Liver (tissue), 9 donors: ENCODE data around the gene SCP2. TPM values are rescaled to one million over a fixed set of nuclear protein-coding genes. Genes with fewer than 3 reads are reported as not detected.

ENCODE experiments used
- DNase-seq: peaks from one replicate; pipeline ENCODE4 v3.0.0-alpha.2; 2017; ENCODE audit warnings: low spot score
- H3K27ac ChIP-seq, 2 donors: one replicate each; pipeline ENCODE4 v1.7.0; 2013; ENCODE audit warnings: inconsistent platforms in 2 of 2, low read length in 2 of 2, control low read depth in 1 of 2, low read depth in 1 of 2, mild to moderate bottlenecking in 1 of 2
- H3K27me3 ChIP-seq, 4 donors: one replicate each; pipeline versions ENCODE4 v1.6.1 to v1.7.0; 2013; ENCODE audit warnings: low read length in 3 of 4, inconsistent platforms in 1 of 4, mild to moderate bottlenecking in 1 of 4, moderate library complexity in 1 of 4; ENCODE audit not compliant: control insufficient read depth in 4 of 4, insufficient read depth in 4 of 4
- H3K36me3 ChIP-seq, 4 donors: one replicate each; pipeline versions ENCODE4 v1.6.1 to v1.7.0; 2013; ENCODE audit warnings: low read length in 3 of 4, mild to moderate bottlenecking in 3 of 4, low read depth in 1 of 4, moderate library complexity in 1 of 4; ENCODE audit not compliant: control insufficient read depth in 4 of 4, insufficient read depth in 3 of 4
- H3K4me1 ChIP-seq, 4 donors: one replicate each; pipeline versions ENCODE4 v1.6.1 to v1.7.0; 2013; ENCODE audit warnings: low read length in 3 of 4, mild to moderate bottlenecking in 3 of 4, moderate library complexity in 1 of 4; ENCODE audit not compliant: control insufficient read depth in 4 of 4, insufficient read depth in 4 of 4
- H3K4me3 ChIP-seq, 3 donors: one replicate each; pipeline versions ENCODE4 v1.6.1 to v1.7.0; 2013; ENCODE audit warnings: low read length in 3 of 3, control low read depth in 1 of 3, low read depth in 1 of 3, mild to moderate bottlenecking in 1 of 3
- H3K9ac ChIP-seq, 2 donors: one replicate each; pipeline ENCODE4 v1.7.0; 2013; ENCODE audit warnings: low read length in 2 of 2, mild to moderate bottlenecking in 2 of 2, moderate library complexity in 2 of 2, control low read depth in 1 of 2, low read depth in 1 of 2
- H3K9me3 ChIP-seq, 4 donors: one replicate each; pipeline versions ENCODE4 v1.6.1 to v1.7.0; 2013; ENCODE audit warnings: low read length in 3 of 4; ENCODE audit not compliant: control insufficient read depth in 4 of 4
- ATF3 ChIP-seq: IDR thresholded peaks from 2 replicates; pipeline ENCODE4 v1.6.1; 2016; ENCODE audit warnings: antibody characterized with exemption
- CTCF ChIP-seq: fragments of 150-350 bp; IDR thresholded peaks from 2 replicates; pipeline ENCODE4 v1.5.1; 2017; ENCODE audit warnings: improper control_type of control experiment, low read depth, low read length; ENCODE audit not compliant: missing input control
- EGR1 ChIP-seq, 2 donors: IDR thresholded peaks; 2 replicates each; pipeline ENCODE4 v1.6.1; 2016 to 2018; ENCODE audit warnings: antibody characterized with exemption in 2 of 2, low read depth in 2 of 2
- FOXA1 ChIP-seq: IDR thresholded peaks from 2 replicates; pipeline ENCODE4 v1.6.1; 2016; ENCODE audit warnings: antibody characterized with exemption
- FOXA2 ChIP-seq: IDR thresholded peaks from 2 replicates; pipeline ENCODE4 v1.6.1; 2016; ENCODE audit warnings: antibody characterized with exemption
- GABPA ChIP-seq, 2 donors: IDR thresholded peaks in 1 of 2; conservative IDR thresholded peaks in 1 of 2; 2 replicates each; pipeline ENCODE4 v1.6.1; 2016; ENCODE audit warnings: antibody characterized with exemption in 2 of 2, mild to moderate bottlenecking in 1 of 2, moderate library complexity in 1 of 2
- HNF4A ChIP-seq, 2 donors: conservative IDR thresholded peaks; 2 replicates each; pipeline ENCODE4 v1.6.1; 2016; ENCODE audit warnings: antibody characterized with exemption in 2 of 2, mild to moderate bottlenecking in 2 of 2
- HNF4G ChIP-seq: IDR thresholded peaks from 2 replicates; pipeline ENCODE4 v1.6.1; 2016; ENCODE audit warnings: antibody characterized with exemption
- JUND ChIP-seq, 2 donors: IDR thresholded peaks; 2 replicates each; pipeline ENCODE4 v1.6.1; 2016; ENCODE audit warnings: antibody characterized with exemption in 2 of 2
- MAX ChIP-seq: IDR thresholded peaks from 2 replicates; pipeline ENCODE4 v1.6.1; 2016; ENCODE audit warnings: antibody characterized with exemption
- NR2F2 ChIP-seq: IDR thresholded peaks from 2 replicates; pipeline ENCODE4 v1.6.1; 2016; ENCODE audit warnings: antibody characterized with exemption
- RAD21 ChIP-seq, 2 donors: IDR thresholded peaks; 2 replicates each; pipeline ENCODE4 v1.6.1; 2016; ENCODE audit warnings: antibody characterized with exemption in 2 of 2, mild to moderate bottlenecking in 2 of 2
- REST ChIP-seq: IDR thresholded peaks from 2 replicates; pipeline ENCODE4 v1.6.1; 2016; ENCODE audit warnings: antibody characterized with exemption, mild to moderate bottlenecking
- RXRA ChIP-seq, 2 donors: IDR thresholded peaks; 2 replicates each; pipeline ENCODE4 v1.6.1; 2017 to 2018; ENCODE audit warnings: antibody characterized with exemption in 2 of 2, mild to moderate bottlenecking in 1 of 2
- SP1 ChIP-seq: IDR thresholded peaks from 2 replicates; pipeline ENCODE4 v1.6.1; 2018; ENCODE audit warnings: antibody characterized with exemption, mild to moderate bottlenecking
- TAF1 ChIP-seq: conservative IDR thresholded peaks from 2 replicates; pipeline ENCODE4 v1.6.1; 2016; ENCODE audit warnings: antibody characterized with exemption, mild to moderate bottlenecking
- YY1 ChIP-seq: IDR thresholded peaks from 2 replicates; pipeline ENCODE4 v1.6.1; 2016; ENCODE audit warnings: antibody characterized with exemption, mild to moderate bottlenecking
- ZBTB33 ChIP-seq: IDR thresholded peaks from 2 replicates; pipeline ENCODE4 v1.6.1; 2016; ENCODE audit warnings: antibody characterized with exemption
- WGBS: extraction: QIAGEN DNeasy Blood & Tissue Kit; methylation state at CpG from one replicate; pipeline ENCODE4 v1.1.7; 2013; 5-methylcytosine and 5-hydroxymethylcytosine counted together
- polyA plus RNA-seq, 2 donors: library from polyadenylated mRNA; stranded (reverse) in 1 of 2; unstranded in 1 of 2; fragments of 200-250 nt in 1 of 2; fragments of >200 nt in 1 of 2; fragmentation: Nextera tagmentation in 1 of 2; extraction: Ambion mirVana in 1 of 2; gene quantifications; one replicate each; pipeline versions ENCODE4 v1.2.1 to v1.2.3, GENCODE V29; 2013 to 2015
- total RNA-seq, 2 donors: library from RNA; depleted of rRNA; stranded (reverse); fragments of >200 nt; gene quantifications; one replicate each; pipeline ENCODE4 v1.2.3, GENCODE V29; 2014
- donor health status: healthy.
- donor health status: healthy.
- donor health status: healthy.
- donor health status: healthy.
- donor health status: healthy.

The SCP2 gene
- total and polyA plus RNA-seq, 4 donors: 122 to 811 (median 529) TPM

DNA sequence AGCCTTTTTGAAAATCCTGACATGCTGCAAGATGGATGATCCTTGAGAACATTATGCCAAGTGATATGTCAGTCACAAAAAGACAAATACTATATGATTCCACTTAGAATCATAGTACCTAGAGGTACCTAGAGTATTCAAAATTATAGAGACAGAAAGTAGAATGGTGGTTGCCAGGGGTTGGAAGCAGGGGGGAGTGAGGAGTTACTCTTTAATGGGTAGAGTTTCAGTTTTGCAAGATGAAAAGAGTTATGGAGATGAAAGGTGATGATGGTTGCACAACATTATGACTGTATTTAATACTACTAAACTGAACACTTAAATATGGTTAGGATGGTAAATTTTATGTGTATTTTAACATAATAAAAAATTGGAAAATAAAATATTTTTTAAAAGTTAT is 97.0 kb downstream of the SCP2 start:
- Histone ChIP-seq H3K9me3 (no peaks in the 10 kb centered on the region), H3K27me3 (no peaks in the 10 kb centered on the region), H3K36me3 (peaks cover 0 to 34% (median 15%) of the 10 kb centered on the region in 4 donors), H3K4me1 (peaks cover 8 to 14% (median 10%) of the 10 kb centered on the region in 4 donors), H3K27ac (peak overlapping the region in 1 of 2 donors; percentile 23), H3K9ac (no peak overlapping the region), H3K4me3 (no peak overlapping the region)
- no peak for DNase-seq
- TF ChIP-seq HNF4A (conservative IDR thresholded peaks at IDR 0.05) (no peak), HNF4G (no peak), GABPA (IDR thresholded peaks at IDR 0.05 in 1 of 2, conservative IDR thresholded peaks at IDR 0.05 in 1 of 2) (no peak), ATF3 (no peak), TAF1 (no peak), JUND (IDR thresholded peaks at IDR 0.05) (no peak), FOXA2 (no peak), RAD21 (IDR thresholded peaks at IDR 0.05) (no peak), EGR1 (IDR thresholded peaks at IDR 0.05; ENCODE audit: low read depth in 2 of 2) (no peak), NR2F2 (no peak), CTCF (no peak), SP1 (no peak), MAX (no peak), ZBTB33 (no peak)

DNA sequence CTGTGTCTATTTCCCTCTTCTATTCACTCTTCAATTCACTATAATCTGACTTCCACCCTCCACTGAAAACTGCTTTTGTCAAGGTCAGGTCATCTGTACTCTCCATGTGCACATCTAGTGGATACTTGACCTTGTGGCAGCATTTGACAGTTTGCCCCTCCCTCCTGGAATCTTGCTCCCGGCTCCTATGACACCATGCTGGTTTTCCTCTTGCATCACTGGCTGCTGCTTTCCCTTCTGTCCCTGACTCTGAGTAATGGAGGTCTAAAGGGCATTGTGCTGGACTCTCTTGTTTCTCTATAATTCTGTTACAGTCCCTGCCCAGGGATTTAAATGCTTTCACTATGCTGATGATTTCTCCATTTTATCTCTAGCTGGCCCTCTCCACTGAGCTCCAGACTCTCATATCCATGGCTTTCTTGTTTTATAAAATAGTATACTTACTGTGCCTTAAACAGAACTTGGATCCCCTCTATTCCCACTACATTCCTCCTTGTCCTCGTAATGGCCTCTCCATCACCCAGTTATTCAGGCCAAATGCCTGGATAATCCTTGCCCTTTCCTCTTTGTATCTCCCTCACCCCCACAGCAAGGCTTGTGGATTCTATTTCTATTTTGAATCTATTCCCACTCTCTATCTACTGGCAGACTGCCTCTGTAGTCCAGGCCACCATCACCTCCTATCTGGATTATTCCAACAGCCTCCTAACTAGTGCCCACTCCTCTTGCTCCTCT is 98.1 kb downstream of the SCP2 start:
- Histone ChIP-seq H3K9me3 (no peaks in the 10 kb centered on the region), H3K27ac (peak overlapping the region; percentile 72 to 83), H3K4me3 (no peak overlapping the region), H3K36me3 (peaks cover 3 to 37% (median 21%) of the 10 kb centered on the region in 4 donors), H3K9ac (no peak overlapping the region), H3K4me1 (peaks cover 8 to 14% (median 10%) of the 10 kb centered on the region in 4 donors), H3K27me3 (no peaks in the 10 kb centered on the region)
- WGBS: 54% methylated on average over 2 of the region's 2 CpGs
- peak; percentile 39 for DNase-seq
- TF ChIP-seq EGR1 (IDR thresholded peaks at IDR 0.05; ENCODE audit: low read depth in 2 of 2): no peak
- peak; percentile 86 for TF ChIP-seq NR2F2
- no peak for TF ChIP-seq FOXA1
- TF ChIP-seq HNF4A (conservative IDR thresholded peaks at IDR 0.05): peak; percentile 84 to 91
- TF ChIP-seq ATF3: peak; percentile 96
- peak; percentile 85 for TF ChIP-seq YY1
- no peak for TF ChIP-seq FOXA2
- peak; percentile 69 to 73 for TF ChIP-seq JUND (IDR thresholded peaks at IDR 0.05)
- no peak for TF ChIP-seq ZBTB33
- peak; percentile 74 for TF ChIP-seq SP1
- TF ChIP-seq RAD21 (IDR thresholded peaks at IDR 0.05): peak in 1 of 2 donors; percentile 44
- TF ChIP-seq HNF4G: peak; percentile 81
- TF ChIP-seq RXRA (IDR thresholded peaks at IDR 0.05): peak; percentile 60 to 71
- TF ChIP-seq GABPA (IDR thresholded peaks at IDR 0.05 in 1 of 2, conservative IDR thresholded peaks at IDR 0.05 in 1 of 2): no peak
- TF ChIP-seq REST: no peak
